T-cell (primary cell): Measurements from ENCODE around the gene LBX1. TPM values are rescaled to one million over a fixed set of nuclear protein-coding genes. Genes with fewer than 3 reads are reported as not detected.

ENCODE experiments used
- ATAC-seq, 4 experiments: fragments of 200-7000 bp in 3 of 4; fragments of 150-1000 bp in 1 of 4; cut with Tn5 transposase; replicated peaks in 1 of 4; 1 replicate in 3 of 4; 2 replicates in 1 of 4; pipeline ENCODE4 v1.10.0; 2021; ENCODE audit warnings: moderate library complexity in 3 of 4, mild to moderate bottlenecking in 2 of 4, moderate number of reproducible peaks in 1 of 4
- CTCF ChIA-PET, 2 donors: fragments of 300-600 bp; sonication (Branson Sonifier 250); formaldehyde crosslinking; loops; one replicate each; lab custom pipeline; 2022; ENCODE audit warnings: antibody characterized with exemption in 2 of 2; lab: Charles Lee
- POLR2A ChIA-PET, 2 donors: fragments of 300-600 bp; sonication (Branson Sonifier 250); formaldehyde crosslinking; loops; one replicate each; lab custom pipeline; 2022; ENCODE audit warnings: antibody characterized with exemption in 2 of 2; lab: Charles Lee
- DNase-seq, 35 experiments: peaks; one replicate each; pipeline versions ENCODE4 v3.0.0 to v3.0.0-alpha.2; 2013 to 2023
- H3K27ac ChIP-seq: one replicate; pipeline ENCODE4 v1.5.1; 2013; ENCODE audit warnings: low read length
- H3K27me3 ChIP-seq, 2 experiments: replicated peaks in 1 of 2; 1 replicate in 1 of 2; 2 replicates in 1 of 2; pipeline versions ENCODE4 v1.6.1 to v1.7.0; 2013; ENCODE audit warnings: low read length in 1 of 2, mixed read lengths in 1 of 2; ENCODE audit not compliant: control insufficient read depth in 2 of 2, insufficient read depth in 2 of 2; ENCODE audit errors: extremely low read depth in 1 of 2
- H3K36me3 ChIP-seq, 2 donors: 1 replicate in 1 of 2; 2 replicates in 1 of 2; pipeline versions ENCODE4 v1.6.1 to v1.7.0; 2013; ENCODE audit warnings: low read length in 1 of 2; ENCODE audit not compliant: control insufficient read depth in 2 of 2, insufficient read depth in 1 of 2; ENCODE audit errors: extremely low read depth in 1 of 2
- H3K4me1 ChIP-seq, 2 experiments: 1 replicate in 1 of 2; 2 replicates in 1 of 2; pipeline versions ENCODE4 v1.6.1 to v1.7.0; 2013; ENCODE audit warnings: low read length in 2 of 2, mixed read lengths in 1 of 2; ENCODE audit not compliant: insufficient read depth in 2 of 2, control insufficient read depth in 1 of 2; ENCODE audit errors: extremely low read depth in 1 of 2
- H3K4me3 ChIP-seq, 2 donors: 1 replicate in 1 of 2; 2 replicates in 1 of 2; pipeline versions ENCODE4 v1.5.1 to v1.7.0; 2013; ENCODE audit warnings: mild to moderate bottlenecking in 2 of 2, low read length in 1 of 2, moderate library complexity in 1 of 2; ENCODE audit not compliant: control insufficient read depth in 1 of 2; ENCODE audit errors: extremely low read depth in 1 of 2
- H3K9me3 ChIP-seq: 2 replicates; pipeline ENCODE4 v1.7.0; 2013
- H3K27ac Mint-ChIP-seq, 2 donors: one replicate each; pipeline ENCODE4 v1.8.0; 2020 to 2021; ENCODE audit warnings: mild to moderate bottlenecking in 2 of 2, mixed read lengths in 2 of 2
- H3K27me3 Mint-ChIP-seq, 2 donors: one replicate each; pipeline ENCODE4 v1.8.0; 2021 to 2022; ENCODE audit warnings: mixed read lengths in 2 of 2
- H3K36me3 Mint-ChIP-seq: one replicate; pipeline ENCODE4 v1.8.0; 2021; ENCODE audit warnings: mixed read lengths
- H3K4me1 Mint-ChIP-seq, 3 donors: one replicate each; pipeline ENCODE4 v1.8.0; 2020 to 2022; ENCODE audit warnings: mixed read lengths in 3 of 3, mild to moderate bottlenecking in 1 of 3
- H3K4me3 Mint-ChIP-seq, 3 donors: one replicate each; pipeline ENCODE4 v1.8.0; 2020 to 2022; ENCODE audit warnings: mild to moderate bottlenecking in 3 of 3, mixed read lengths in 3 of 3, moderate library complexity in 3 of 3
- H3K9me3 Mint-ChIP-seq, 3 donors: one replicate each; pipeline ENCODE4 v1.8.0; 2020 to 2022; ENCODE audit warnings: mixed read lengths in 3 of 3
- WGBS: methylation state at CpG from one replicate; pipeline ENCODE4 v1.1.5; 2013; ENCODE audit warnings: missing lambda C conversion rate; ENCODE audit not compliant: insufficient coverage; 5-methylcytosine and 5-hydroxymethylcytosine counted together
- total RNA-seq, 35 experiments: library from RNA in 6 of 35; stranded (reverse) in 6 of 35; fragments of 120-200 nt in 1 of 35; gene quantifications; one replicate each; pipeline versions ENCODE4 v1.2.1 to v1.2.4 and lab custom pipeline; 2013 to 2026

Gene LBX1
- total RNA-seq, 5 donors from 2014 or later (not counting 1 experiment from before 2014, with no cell fraction given): not detected

DNA sequence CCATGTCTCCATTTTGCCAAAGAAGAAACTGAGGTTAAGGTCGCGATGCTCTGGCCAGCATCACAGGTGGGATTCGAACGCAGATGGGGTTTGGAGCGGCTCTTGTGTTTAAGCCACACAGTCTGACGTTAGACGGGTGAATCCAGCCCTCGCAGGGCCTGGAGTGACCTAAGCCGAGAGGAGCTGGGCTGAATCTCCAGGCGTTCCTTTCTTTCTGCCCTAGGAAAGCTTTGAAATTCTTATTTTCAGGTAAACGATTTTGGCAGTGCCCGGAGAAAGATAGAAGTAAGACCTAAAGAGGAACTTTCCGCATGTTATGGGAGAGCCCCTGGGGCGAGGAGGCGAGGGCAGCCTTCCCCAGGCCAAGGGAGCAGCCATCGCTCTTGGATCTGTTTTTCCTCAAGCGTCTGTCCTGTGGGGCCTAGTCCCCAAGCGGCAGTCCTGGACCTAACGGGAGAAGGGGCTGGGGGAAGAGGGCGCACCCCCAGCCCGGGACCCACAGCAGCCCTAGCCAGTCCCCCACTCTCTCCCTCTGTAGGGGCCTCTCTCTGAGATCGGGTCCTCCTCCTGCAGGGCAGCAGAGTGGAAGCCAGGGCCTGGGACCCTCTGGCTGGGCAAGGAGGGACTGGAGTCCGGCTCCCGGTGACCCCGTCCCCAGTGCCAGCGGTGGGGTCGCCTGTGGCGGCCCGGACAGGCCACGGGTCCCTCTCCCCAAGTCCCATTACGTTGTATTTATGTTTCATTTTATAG lies 8.9 kb upstream of the LBX1 start:
- Mint-ChIP-seq H3K36me3 (no peaks in the 10 kb centered on the region), H3K27ac (no peak overlapping the region), H3K4me1 (peaks cover 16 to 28% (median 21%) of the 10 kb centered on the region in 3 donors), H3K27me3 (peaks cover 71 to 80% of the 10 kb centered on the region in 2 donors), H3K4me3 (peak overlapping the region in 1 of 3 donors; percentile 65), H3K9me3 (no peaks in the 10 kb centered on the region)
- ATAC-seq: no peak
- ChIA-PET POLR2A (no interaction called here), CTCF (interaction anchor here (1.2 to 2.2 kb wide), 3 partner anchors 24 to 229 kb away, joined by 3 to 6 read pairs (median 5); no protein-coding TSS in a partner anchor)
- peaks cover 0 to 29% of the 10 kb centered on the region in 2 experiments for H3K4me1 ChIP-seq
- DNase-seq: no peak
- no peaks in the 10 kb centered on the region for H3K9me3 ChIP-seq
- no peak overlapping the region for H3K4me3 ChIP-seq
- H3K36me3 ChIP-seq: no peaks in the 10 kb centered on the region
- H3K27me3 ChIP-seq: peaks cover 25 to 88% of the 10 kb centered on the region in 2 experiments
- no peak overlapping the region for H3K27ac ChIP-seq
- 27% methylated on average over 16 of the region's 31 CpGs for WGBS

DNA sequence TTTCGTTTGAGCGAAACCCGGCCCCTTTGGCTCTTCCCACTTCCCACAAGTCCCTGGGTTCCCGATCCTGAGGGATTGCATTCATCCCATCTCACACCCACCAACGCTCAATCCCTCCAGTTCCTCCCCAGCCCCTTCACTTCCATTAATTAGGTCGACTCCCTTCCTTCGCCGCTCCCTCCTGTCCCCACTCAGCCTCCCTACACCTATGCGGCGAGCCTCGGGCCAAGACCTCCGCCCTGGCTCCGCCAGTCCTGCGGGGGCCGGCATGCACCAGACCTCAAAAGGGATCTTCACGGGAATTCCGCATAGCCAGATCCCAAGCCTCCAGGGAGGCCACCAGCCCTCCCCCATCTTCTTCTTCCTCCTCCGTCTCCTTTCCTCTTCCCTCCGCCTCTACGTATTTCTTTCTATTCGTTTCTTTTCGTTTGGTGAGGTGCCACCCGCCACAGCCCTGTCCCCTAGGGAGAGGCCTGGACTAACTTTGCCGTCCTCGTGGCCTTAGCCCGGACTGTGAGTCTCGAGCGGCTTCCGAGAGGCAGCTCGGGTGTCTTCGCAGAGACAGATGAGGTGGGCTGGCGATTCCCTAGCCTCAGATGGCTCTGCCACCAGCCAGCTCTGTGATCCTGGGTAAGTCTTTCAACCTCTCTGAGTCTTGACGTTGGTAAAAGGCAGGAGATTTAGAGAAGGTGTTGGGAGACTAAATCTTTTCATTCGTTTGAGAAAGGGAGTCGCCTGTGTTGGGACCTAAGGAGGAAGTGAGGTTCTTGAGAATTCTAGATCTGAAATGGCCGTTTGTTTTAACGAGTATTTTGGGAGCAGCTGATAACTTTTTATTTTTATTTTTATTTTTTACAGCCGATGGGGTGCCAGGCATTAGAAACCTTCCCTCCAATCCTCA lies 8.1 kb upstream of the LBX1 start:
- ChIA-PET POLR2A (interaction anchor here in 1 of 2 donors (0.6 kb wide), 1 partner anchor 31 kb away, joined by 3 read pairs; no protein-coding TSS in a partner anchor), CTCF (interaction anchor here (0.6 to 2.2 kb wide), 3 partner anchors 23 to 230 kb away, joined by 4 to 6 read pairs (median 5); no protein-coding TSS in a partner anchor)
- DNase-seq: peak in 2 of 35 experiments; percentile 15 to 29
- Mint-ChIP-seq H3K27ac (peak overlapping the region in 1 of 2 donors; percentile 53), H3K4me3 (peak overlapping the region; percentile 37 to 65 (median 51)), H3K36me3 (no peaks in the 10 kb centered on the region), H3K4me1 (peaks cover 16 to 28% (median 21%) of the 10 kb centered on the region in 3 donors), H3K27me3 (peaks cover 74 to 82% of the 10 kb centered on the region in 2 donors), H3K9me3 (no peaks in the 10 kb centered on the region)
- 9% methylated on average over 33 of the region's 38 CpGs for WGBS
- Histone ChIP-seq H3K27ac (no peak overlapping the region), H3K27me3 (peaks cover 25 to 87% of the 10 kb centered on the region in 2 experiments), H3K9me3 (no peaks in the 10 kb centered on the region), H3K4me1 (peaks cover 0 to 29% of the 10 kb centered on the region in 2 experiments), H3K4me3 (peak overlapping the region in 1 of 2 donors; percentile 36), H3K36me3 (no peaks in the 10 kb centered on the region)
- peak in 3 of 4 experiments; percentile 24 to 40 (median 37) for ATAC-seq

DNA sequence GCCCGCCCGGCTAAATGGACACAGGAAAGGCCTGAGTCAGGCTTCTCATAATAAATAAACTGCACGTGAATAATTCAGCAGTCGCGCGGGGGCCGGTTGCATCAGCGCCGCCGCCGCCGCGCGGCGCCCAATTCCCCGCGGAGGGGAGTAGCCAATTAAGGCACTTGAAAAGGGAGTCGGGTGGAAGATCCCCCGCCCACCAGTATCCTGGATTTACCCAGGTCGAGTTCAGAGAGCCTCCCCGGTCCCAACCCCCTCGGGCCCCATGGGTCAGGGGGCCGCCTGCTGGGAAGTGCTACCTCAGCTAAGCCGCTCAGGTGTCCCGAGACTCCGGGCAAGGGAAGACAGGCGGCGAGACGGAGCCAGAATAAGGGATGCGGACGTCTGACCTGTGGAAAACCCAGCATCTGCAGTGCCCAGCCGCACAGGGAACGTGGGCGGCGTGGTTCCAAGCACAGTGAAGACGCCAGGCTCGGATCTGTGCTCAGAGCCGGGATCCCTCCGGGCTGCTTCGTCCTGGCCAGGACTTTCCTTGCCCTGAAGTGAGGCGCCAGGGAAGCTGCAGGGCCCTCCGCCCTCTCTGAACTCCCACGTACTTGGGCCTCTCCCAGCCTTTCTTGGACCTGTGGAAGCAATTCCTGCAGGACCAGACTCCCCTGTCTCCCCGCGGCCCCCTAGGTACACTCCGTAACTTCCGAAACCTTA lies 7.3 kb upstream of the LBX1 start:
- Histone ChIP-seq H3K36me3 (no peaks in the 10 kb centered on the region), H3K27me3 (peaks cover 33 to 87% of the 10 kb centered on the region in 2 experiments), H3K4me1 (peaks cover 0 to 29% of the 10 kb centered on the region in 2 experiments), H3K27ac (no peak overlapping the region), H3K4me3 (no peak overlapping the region), H3K9me3 (no peaks in the 10 kb centered on the region)
- Mint-ChIP-seq H3K9me3 (no peaks in the 10 kb centered on the region), H3K27me3 (peaks cover 82 to 89% of the 10 kb centered on the region in 2 donors), H3K36me3 (no peaks in the 10 kb centered on the region), H3K4me1 (peaks cover 16 to 28% (median 21%) of the 10 kb centered on the region in 3 donors), H3K4me3 (peak overlapping the region in 2 of 3 donors; percentile 51 to 65), H3K27ac (no peak overlapping the region)
- ChIA-PET CTCF (no interaction called here), POLR2A (interaction anchor here in 1 of 2 donors (0.6 kb wide), 2 partner anchors 30 to 42 kb away, joined by 3 read pairs; no protein-coding TSS in a partner anchor)
- peak in 3 of 4 experiments; percentile 14 to 45 (median 22) for ATAC-seq
- WGBS: 9% methylated on average over 44 of the region's 47 CpGs
- peak in 2 of 35 experiments; percentile 12 to 19 for DNase-seq

DNA sequence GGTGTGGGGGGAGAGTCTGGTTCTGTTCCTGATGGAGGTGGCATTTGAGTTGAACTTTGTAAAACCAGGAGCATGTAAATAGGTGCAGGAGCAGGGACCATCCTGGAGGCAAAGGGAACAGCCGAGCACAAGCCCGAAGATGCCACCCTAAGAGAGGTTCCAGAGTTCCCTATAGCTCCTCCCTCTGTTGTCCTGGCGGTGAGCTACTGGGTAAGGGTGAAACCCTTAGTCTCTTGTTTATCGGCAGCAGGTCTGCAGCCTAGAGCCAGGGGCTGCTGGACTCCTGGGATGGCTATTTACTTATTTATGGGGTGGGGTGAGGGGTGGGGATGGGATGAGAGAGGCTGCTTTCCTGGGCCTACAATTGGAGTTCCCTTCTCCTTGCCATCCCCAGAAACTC lies 6.5 kb upstream of the LBX1 start:
- H3K36me3 Mint-ChIP-seq: no peaks in the 10 kb centered on the region
- no peaks in the 10 kb centered on the region for H3K9me3 Mint-ChIP-seq
- Histone ChIP-seq H3K9me3 (no peaks in the 10 kb centered on the region), H3K36me3 (no peaks in the 10 kb centered on the region), H3K27ac (no peak overlapping the region), H3K27me3 (peaks cover 34 to 90% of the 10 kb centered on the region in 2 experiments), H3K4me1 (peaks cover 0 to 29% of the 10 kb centered on the region in 2 experiments), H3K4me3 (no peak overlapping the region)
- ChIA-PET POLR2A (interaction anchor here in 1 of 2 donors (0.6 kb wide), 2 partner anchors 42 to 44 kb away, joined by 3 read pairs; no protein-coding TSS in a partner anchor), CTCF (no interaction called here)
- DNase-seq: no peak
- peak overlapping the region in 1 of 3 donors; percentile 65 for H3K4me3 Mint-ChIP-seq
- H3K4me1 Mint-ChIP-seq: peaks cover 16 to 28% (median 21%) of the 10 kb centered on the region in 3 donors
- ATAC-seq: no peak
- H3K27me3 Mint-ChIP-seq: peaks cover 84 to 89% of the 10 kb centered on the region in 2 donors
- no CpG with 5 or more reads among the region's 4 CpGs for WGBS
- H3K27ac Mint-ChIP-seq: no peak overlapping the region

DNA sequence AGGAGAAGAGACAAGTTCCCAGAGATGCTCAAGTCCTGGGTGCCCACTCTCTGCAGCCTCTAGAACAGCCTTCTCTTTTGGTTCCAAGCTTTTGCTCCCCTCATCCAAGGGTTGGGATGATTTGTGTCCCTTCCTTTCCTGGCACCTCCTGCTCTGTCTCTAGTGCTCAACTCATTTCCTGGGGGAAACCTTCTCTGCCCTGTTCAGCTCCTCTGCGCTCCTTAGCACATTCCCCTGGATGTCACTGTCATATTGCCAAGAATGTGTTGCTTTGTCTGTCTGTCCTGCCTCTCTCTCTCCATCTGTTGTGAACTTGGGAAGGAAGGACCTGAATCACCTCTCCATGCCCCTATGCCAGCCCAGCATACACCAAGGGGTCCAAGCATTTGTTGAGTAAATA lies 5.1 kb upstream of the LBX1 start:
- no peak for DNase-seq
- Mint-ChIP-seq H3K36me3 (no peaks in the 10 kb centered on the region), H3K4me3 (no peak overlapping the region), H3K4me1 (peaks cover 20 to 37% (median 25%) of the 10 kb centered on the region in 3 donors), H3K9me3 (no peaks in the 10 kb centered on the region), H3K27ac (peak overlapping the region in 1 of 2 donors; percentile 23), H3K27me3 (peaks cover 80 to 84% of the 10 kb centered on the region in 2 donors)
- H3K4me3 ChIP-seq: no peak overlapping the region
- peaks cover 0 to 37% of the 10 kb centered on the region in 2 experiments for H3K4me1 ChIP-seq
- POLR2A ChIA-PET: interaction anchor here in 1 of 2 donors (0.6 kb wide), 1 partner anchor 31 kb away, joined by 3 read pairs; no protein-coding TSS in a partner anchor
- H3K27me3 ChIP-seq: peaks cover 27 to 92% of the 10 kb centered on the region in 2 experiments
- WGBS: no CpG with 5 or more reads among the region's 1 CpG
- no peaks in the 10 kb centered on the region for H3K36me3 ChIP-seq
- no peak for ATAC-seq
- H3K9me3 ChIP-seq: no peaks in the 10 kb centered on the region
- H3K27ac ChIP-seq: no peak overlapping the region
- CTCF ChIA-PET: interaction anchor here in 1 of 2 donors (0.6 kb wide), 1 partner anchor 24 kb away, joined by 3 read pairs; no protein-coding TSS in a partner anchor
